AG04450 (cell line): Measurements from ENCODE around the gene PPM1A. TPM values are rescaled to one million over a fixed set of nuclear protein-coding genes. Genes with fewer than 3 reads are reported as not detected.

Experiments used
- CTCF ChIA-PET: fragments of 300-600, 350-600 bp; formaldehyde crosslinking; extraction: SDS; loops from one replicate; lab custom pipeline; 2022; ENCODE audit warnings: antibody characterized with exemption, inconsistent platforms; lab: Charles Lee
- POLR2A ChIA-PET: fragments of 350-600 bp; formaldehyde crosslinking; extraction: SDS; loops from one replicate; lab custom pipeline; 2021; ENCODE audit warnings: antibody characterized with exemption, inconsistent platforms; lab: Yijun Ruan, JAX
- DNase-seq: peaks from one replicate; pipeline ENCODE4 v3.0.0-alpha.2; 2011; ENCODE audit warnings: low read depth, low spot score
- H3K27ac ChIP-seq: one replicate; pipeline ENCODE4 v1.5.1; 2012; ENCODE audit warnings: low read depth, low read length, control low read depth
- H3K27me3 ChIP-seq: one replicate; pipeline ENCODE4 v1.6.0; 2012; ENCODE audit warnings: low read length; ENCODE audit not compliant: control insufficient read depth, insufficient read depth
- H3K4me3 ChIP-seq: 2 replicates; pipeline ENCODE4 v1.5.1; 2011; ENCODE audit warnings: mild to moderate bottlenecking, low read depth, low read length, control low read depth
- H3K9me3 ChIP-seq: 2 replicates; pipeline ENCODE4 v1.5.1; 2012; ENCODE audit warnings: low read length; ENCODE audit not compliant: control insufficient read depth, insufficient read depth
- polyA plus RNA-seq: library from polyadenylated mRNA; depleted of rRNA; stranded (reverse); fragments of >200 nt; gene quantifications from 2 replicates; pipeline ENCODE4 v1.2.3, GENCODE V29; 2011
- TF ChIP-seq, protein P1 (sequence below): IDR thresholded peaks from 2 replicates; pipeline ENCODE4 v1.5.1; 2011; ENCODE audit warnings: low read depth, low read length, control low read depth, inconsistent platforms

The PPM1A gene
- polyA plus RNA-seq, 1 experiment = 44.1 TPM

DNA sequence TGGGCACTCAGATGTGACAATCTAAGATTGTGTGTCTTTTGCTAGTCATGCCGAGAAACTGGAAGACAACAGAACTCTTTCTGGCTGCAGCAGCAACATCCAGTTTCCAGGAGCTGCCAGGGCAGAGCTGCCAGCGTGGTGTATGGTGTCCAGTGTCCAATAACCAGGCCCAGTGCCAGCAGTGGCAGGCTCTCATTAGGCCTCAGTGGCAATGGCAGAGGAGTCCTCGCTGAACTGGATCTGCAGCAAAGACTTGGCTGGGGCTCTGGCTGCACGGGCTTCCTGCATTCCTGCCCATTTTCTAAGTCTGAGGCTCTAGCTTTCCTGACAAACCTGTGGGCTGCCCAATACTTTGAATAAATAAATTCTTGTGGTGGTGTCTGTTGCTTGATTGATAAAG lies 26.2 kb upstream of the PPM1A start:
- no peak for DNase-seq
- Histone ChIP-seq H3K27ac (no peak overlapping the region), H3K9me3 (no peaks in the 10 kb centered on the region), H3K27me3 (no peaks in the 10 kb centered on the region), H3K4me3 (no peak overlapping the region)
- TF ChIP-seq, protein P1, sequence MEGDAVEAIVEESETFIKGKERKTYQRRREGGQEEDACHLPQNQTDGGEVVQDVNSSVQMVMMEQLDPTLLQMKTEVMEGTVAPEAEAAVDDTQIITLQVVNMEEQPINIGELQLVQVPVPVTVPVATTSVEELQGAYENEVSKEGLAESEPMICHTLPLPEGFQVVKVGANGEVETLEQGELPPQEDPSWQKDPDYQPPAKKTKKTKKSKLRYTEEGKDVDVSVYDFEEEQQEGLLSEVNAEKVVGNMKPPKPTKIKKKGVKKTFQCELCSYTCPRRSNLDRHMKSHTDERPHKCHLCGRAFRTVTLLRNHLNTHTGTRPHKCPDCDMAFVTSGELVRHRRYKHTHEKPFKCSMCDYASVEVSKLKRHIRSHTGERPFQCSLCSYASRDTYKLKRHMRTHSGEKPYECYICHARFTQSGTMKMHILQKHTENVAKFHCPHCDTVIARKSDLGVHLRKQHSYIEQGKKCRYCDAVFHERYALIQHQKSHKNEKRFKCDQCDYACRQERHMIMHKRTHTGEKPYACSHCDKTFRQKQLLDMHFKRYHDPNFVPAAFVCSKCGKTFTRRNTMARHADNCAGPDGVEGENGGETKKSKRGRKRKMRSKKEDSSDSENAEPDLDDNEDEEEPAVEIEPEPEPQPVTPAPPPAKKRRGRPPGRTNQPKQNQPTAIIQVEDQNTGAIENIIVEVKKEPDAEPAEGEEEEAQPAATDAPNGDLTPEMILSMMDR = no peak
- POLR2A ChIA-PET = no interaction called here
- CTCF ChIA-PET = no interaction called here

DNA sequence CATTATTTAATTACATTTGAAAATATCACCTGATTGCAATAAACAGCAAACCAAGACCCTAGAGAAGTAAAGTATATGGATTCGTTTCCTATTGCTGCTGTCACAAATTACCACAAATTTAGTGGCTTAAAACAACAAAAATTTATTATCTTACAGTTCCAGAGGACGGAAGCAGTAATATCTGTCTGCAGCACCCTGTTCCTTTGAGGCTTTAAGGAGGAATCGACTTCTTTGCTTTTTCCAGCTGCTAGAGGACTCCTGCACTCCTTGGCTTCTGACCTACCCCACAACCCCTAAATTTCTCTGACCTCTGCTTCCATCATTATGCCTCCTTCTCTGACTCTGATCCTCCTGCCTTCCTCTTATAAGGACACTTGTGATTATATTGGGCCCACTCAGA lies 23.8 kb upstream of the PPM1A start:
- ChIA-PET CTCF (no interaction called here), POLR2A (no interaction called here)
- TF ChIP-seq, protein P1 = no peak
- no peak for DNase-seq
- no peaks in the 10 kb centered on the region for H3K27me3 ChIP-seq
- H3K9me3 ChIP-seq = no peaks in the 10 kb centered on the region
- H3K4me3 ChIP-seq = no peak overlapping the region
- H3K27ac ChIP-seq = no peak overlapping the region

DNA sequence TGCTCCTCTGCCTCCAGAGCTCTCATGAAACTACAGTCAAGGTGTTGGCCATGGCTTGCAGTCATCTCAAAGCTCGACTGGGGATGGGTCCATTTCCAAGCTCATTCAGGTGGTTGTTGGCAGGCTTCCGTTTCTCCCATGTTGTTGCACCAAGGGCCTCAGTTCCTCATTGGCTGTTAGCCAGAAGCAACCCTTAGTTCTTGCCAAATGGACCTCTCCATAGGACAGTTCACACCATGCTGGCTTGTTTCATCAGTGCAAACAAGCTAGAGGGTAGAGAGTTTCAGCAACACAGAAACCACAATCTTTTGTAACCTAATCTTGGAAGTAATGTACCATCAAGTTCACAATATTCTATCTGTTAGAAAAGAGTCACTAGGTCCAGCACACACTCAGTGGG lies 22.7 kb upstream of the PPM1A start:
- CTCF ChIA-PET = no interaction called here

DNA sequence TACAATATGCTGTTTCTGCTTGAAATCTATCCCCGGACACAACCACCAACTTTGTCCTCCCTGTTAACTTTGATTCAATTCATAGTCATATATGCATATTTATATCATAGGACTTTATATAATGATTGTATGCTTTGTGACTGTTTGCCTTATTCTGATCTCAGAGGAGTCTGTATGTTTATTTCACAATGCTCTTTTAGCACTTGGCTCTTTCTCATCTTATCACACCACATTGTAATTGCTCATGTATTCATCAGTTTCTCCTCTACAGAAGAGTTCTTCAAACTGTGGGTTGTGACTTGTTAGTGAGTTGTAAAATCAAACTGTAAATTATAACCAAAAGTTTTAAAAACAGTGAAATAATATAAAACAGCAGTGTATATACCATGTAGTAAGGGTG lies 21.7 kb upstream of the PPM1A start:
- CTCF ChIA-PET = no interaction called here
- Histone ChIP-seq H3K9me3 (no peaks in the 10 kb centered on the region), H3K27me3 (no peaks in the 10 kb centered on the region), H3K4me3 (no peak overlapping the region), H3K27ac (no peak overlapping the region)
- POLR2A ChIA-PET = no interaction called here
- TF ChIP-seq, protein P1 = no peak
- no peak for DNase-seq

More for the DNA sequence above, 22.7 kb upstream of the PPM1A start:
- H3K27ac ChIP-seq = no peak overlapping the region
- no peak for DNase-seq
- no peaks in the 10 kb centered on the region for H3K9me3 ChIP-seq
- TF ChIP-seq, protein P1 = no peak
- no peak overlapping the region for H3K4me3 ChIP-seq
- POLR2A ChIA-PET = no interaction called here
- no peaks in the 10 kb centered on the region for H3K27me3 ChIP-seq

DNA sequence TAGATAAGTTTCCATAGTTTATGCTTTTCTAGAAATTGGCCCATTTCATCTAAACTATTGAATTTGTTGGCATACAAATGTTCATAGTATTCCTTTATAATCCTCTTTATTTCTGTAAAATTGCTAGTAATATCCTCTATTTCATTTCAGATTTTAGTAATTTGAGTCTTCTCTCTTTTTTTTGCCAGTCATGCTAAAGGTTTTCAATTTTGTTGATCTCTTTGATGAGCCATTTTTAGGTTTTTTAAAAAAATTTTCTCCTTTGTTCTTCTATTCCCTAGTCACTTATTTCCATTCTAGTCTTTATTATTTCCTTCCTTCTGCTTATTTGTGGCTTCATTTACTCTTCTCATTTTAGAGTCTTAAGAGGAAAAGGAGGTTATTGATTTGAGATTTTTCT lies 19.4 kb upstream of the PPM1A start:
- CTCF ChIA-PET = no interaction called here
- DNase-seq = no peak
- no peaks in the 10 kb centered on the region for H3K27me3 ChIP-seq
- POLR2A ChIA-PET = no interaction called here
- H3K9me3 ChIP-seq = no peaks in the 10 kb centered on the region
- no peak overlapping the region for H3K27ac ChIP-seq
- TF ChIP-seq, protein P1 = no peak
- no peak overlapping the region for H3K4me3 ChIP-seq
